WTC11 (cell line): ENCODE measurements around the gene SLC23A2.

Experiments used
- IRF2 ChIP-seq: sonication (generic); formaldehyde crosslinking; IDR thresholded peaks from 2 replicates; pipeline ENCODE4 v1.8.0; 2022; ENCODE audit warnings: low read depth, missing genetic modification reagents, borderline replicate concordance
- NFATC4 ChIP-seq: fragments of 250-450 bp; sonication (Bioruptor Pico); IDR thresholded peaks from 2 replicates; pipeline ENCODE4 v1.9.0; 2021; ENCODE audit warnings: mild to moderate bottlenecking
- TEAD4 ChIP-seq: sonication (generic); formaldehyde crosslinking; IDR thresholded peaks from 2 replicates; pipeline ENCODE4 v1.8.0; 2022; ENCODE audit warnings: mild to moderate bottlenecking, missing genetic modification reagents
- TF ChIP-seq, protein P1 (sequence below): fragments of 250-450 bp; sonication (Bioruptor Pico); IDR thresholded peaks from 2 replicates; pipeline ENCODE4 v1.8.0; 2021; ENCODE audit warnings: mild to moderate bottlenecking
- TF ChIP-seq, protein P2 (sequence below): sonication (generic); formaldehyde crosslinking; IDR thresholded peaks from 2 replicates; pipeline ENCODE4 v1.8.0; 2022; ENCODE audit warnings: mild to moderate bottlenecking, missing genetic modification reagents
- TF ChIP-seq, protein P3 (sequence below): fragments of 200-600 bp; IDR thresholded peaks from 2 replicates; pipeline ENCODE4 v1.8.0; 2022; ENCODE audit warnings: antibody characterized with exemption

DNA sequence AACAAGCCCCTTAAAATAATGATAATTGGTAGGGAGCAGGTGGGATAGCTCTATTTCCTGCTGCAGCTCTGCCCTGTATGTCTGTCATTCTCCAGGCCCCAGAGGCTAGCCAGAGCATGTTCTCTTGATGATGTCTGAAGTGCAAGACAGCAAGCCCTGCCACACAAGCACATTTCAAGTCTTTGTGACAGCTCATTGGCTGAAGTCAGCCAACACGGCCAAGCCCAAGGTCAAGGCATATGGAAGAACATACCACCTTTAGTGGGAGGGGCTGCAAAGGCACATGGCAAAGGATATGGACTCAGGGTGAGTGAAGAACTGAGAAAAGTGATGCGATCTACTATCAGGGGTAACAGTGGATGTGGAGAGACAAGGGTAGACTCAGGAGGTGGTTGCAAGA is 163.6 kb downstream of the SLC23A2 start:
- TF ChIP-seq, protein P1, sequence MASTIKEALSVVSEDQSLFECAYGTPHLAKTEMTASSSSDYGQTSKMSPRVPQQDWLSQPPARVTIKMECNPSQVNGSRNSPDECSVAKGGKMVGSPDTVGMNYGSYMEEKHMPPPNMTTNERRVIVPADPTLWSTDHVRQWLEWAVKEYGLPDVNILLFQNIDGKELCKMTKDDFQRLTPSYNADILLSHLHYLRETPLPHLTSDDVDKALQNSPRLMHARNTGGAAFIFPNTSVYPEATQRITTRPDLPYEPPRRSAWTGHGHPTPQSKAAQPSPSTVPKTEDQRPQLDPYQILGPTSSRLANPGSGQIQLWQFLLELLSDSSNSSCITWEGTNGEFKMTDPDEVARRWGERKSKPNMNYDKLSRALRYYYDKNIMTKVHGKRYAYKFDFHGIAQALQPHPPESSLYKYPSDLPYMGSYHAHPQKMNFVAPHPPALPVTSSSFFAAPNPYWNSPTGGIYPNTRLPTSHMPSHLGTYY (CRISPR knock-in tag): no peak
- TF ChIP-seq, protein P2, sequence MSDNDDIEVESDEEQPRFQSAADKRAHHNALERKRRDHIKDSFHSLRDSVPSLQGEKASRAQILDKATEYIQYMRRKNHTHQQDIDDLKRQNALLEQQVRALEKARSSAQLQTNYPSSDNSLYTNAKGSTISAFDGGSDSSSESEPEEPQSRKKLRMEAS (CRISPR knock-in tag): no peak
- TF ChIP-seq IRF2 (CRISPR knock-in tag) (no peak), NFATC4 (CRISPR knock-in tag) (no peak), TEAD4 (no peak)
- TF ChIP-seq, protein P3, sequence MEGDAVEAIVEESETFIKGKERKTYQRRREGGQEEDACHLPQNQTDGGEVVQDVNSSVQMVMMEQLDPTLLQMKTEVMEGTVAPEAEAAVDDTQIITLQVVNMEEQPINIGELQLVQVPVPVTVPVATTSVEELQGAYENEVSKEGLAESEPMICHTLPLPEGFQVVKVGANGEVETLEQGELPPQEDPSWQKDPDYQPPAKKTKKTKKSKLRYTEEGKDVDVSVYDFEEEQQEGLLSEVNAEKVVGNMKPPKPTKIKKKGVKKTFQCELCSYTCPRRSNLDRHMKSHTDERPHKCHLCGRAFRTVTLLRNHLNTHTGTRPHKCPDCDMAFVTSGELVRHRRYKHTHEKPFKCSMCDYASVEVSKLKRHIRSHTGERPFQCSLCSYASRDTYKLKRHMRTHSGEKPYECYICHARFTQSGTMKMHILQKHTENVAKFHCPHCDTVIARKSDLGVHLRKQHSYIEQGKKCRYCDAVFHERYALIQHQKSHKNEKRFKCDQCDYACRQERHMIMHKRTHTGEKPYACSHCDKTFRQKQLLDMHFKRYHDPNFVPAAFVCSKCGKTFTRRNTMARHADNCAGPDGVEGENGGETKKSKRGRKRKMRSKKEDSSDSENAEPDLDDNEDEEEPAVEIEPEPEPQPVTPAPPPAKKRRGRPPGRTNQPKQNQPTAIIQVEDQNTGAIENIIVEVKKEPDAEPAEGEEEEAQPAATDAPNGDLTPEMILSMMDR: no peak
